ENCODE results near the gene RHO. TPM values are rescaled to one million over a fixed set of nuclear protein-coding genes. Genes with fewer than 3 reads are reported as not detected.
"Not testable (repeated sequence)": the region's sequence is repeated elsewhere in the genome, so short reads cannot be mapped to it uniquely, and the experiment has no call there.

Gene RHO
- total RNA-seq, 2 experiments from 2014 or later: not detected

DNA sequence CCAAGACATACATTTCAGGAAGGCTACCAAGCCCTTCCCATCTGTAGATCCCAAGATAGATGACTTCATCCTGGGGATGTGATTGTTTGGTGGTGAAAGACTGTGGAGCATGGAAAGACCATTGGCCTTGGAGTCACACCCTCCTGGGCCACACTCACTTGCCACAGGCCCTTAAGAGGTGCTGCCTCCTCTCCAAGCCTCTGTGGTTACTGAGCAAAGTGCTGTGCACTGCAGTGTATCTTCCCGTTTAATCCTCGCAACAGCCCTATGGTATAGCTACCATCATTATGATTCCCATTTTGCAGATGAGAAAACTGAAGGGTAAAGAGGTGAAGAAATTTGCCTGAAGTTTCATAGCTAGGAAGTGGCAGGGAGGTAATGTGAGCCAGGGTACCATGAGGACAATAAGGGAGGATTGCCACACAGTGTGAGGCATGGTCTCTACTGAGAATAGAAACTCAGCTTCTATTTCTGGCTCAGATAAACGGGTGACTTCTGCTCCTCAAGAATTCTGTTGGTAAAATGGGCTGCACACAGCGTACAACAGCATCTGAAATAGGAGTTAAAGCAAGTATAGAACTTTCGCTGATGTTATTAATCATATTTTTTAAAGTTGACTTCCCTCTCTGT is 23.9 kb upstream of the RHO start:
- CTCF ChIA-PET: no interaction called here
- H3K36me3 Mint-ChIP-seq: no peaks in the 10 kb centered on the region
- no peak overlapping the region for H3K27ac Mint-ChIP-seq
- no peaks in the 10 kb centered on the region for H3K4me1 Mint-ChIP-seq
- ATAC-seq: no peak
- H3K9me3 Mint-ChIP-seq (ENCODE audit: low read depth): no peaks in the 10 kb centered on the region
- no peak overlapping the region for H3K4me3 Mint-ChIP-seq
- H3K27me3 Mint-ChIP-seq: no peaks in the 10 kb centered on the region
- no peak for DNase-seq

DNA sequence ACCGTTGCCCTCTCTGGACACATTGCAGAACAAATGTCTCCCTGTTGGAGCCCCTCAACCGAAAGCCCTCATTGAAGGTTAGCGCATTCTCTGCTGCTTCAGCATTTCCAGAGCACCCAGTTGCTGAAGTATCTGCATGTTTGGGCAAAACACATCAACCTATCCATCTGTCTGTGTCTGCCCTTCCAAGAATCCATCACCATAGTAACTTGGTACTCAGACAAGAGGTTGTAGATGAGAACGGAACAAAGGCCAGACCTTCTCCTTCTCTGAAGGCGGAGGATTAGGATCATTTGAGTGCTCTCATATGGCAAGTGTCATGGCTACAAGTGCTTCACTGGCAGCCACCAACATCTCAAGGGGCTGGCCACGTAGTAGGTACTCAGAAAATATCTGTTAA is 23.1 kb upstream of the RHO start:
- DNase-seq (no peak), ATAC-seq (no peak)
- H3K27ac Mint-ChIP-seq: no peak overlapping the region
- H3K9me3 Mint-ChIP-seq (ENCODE audit: low read depth): no peaks in the 10 kb centered on the region
- no peak overlapping the region for H3K4me3 Mint-ChIP-seq
- H3K36me3 Mint-ChIP-seq: no peaks in the 10 kb centered on the region
- no peaks in the 10 kb centered on the region for H3K27me3 Mint-ChIP-seq
- H3K4me1 Mint-ChIP-seq: no peaks in the 10 kb centered on the region
- CTCF ChIA-PET: no interaction called here

- H3K4me1 Mint-ChIP-seq: peaks cover 8% of the 10 kb centered on the region
- no peak for DNase-seq
- no peak overlapping the region for H3K27ac Mint-ChIP-seq
- no peak for ATAC-seq
- no peaks in the 10 kb centered on the region for H3K27me3 Mint-ChIP-seq
- no peak overlapping the region for H3K4me3 Mint-ChIP-seq
- no peaks in the 10 kb centered on the region for H3K9me3 Mint-ChIP-seq (ENCODE audit: low read depth)
- CTCF ChIA-PET: no interaction called here
- H3K36me3 Mint-ChIP-seq: no peaks in the 10 kb centered on the region
Measured at GRCh38 chr3:129506231-129506742, 22.2 kb upstream of the RHO start.

GRCh38 chr3:129507181-129507831 is 21.1 kb upstream of the RHO start:
- Mint-ChIP-seq H3K27ac (no peak overlapping the region), H3K9me3 (ENCODE audit: low read depth) (no peaks in the 10 kb centered on the region), H3K4me1 (peaks cover 12% of the 10 kb centered on the region), H3K4me3 (no peak overlapping the region), H3K27me3 (no peaks in the 10 kb centered on the region), H3K36me3 (no peaks in the 10 kb centered on the region)
- CTCF ChIA-PET: no interaction called here
- ATAC-seq: no peak
- no peak for DNase-seq

- no peaks in the 10 kb centered on the region for H3K27me3 Mint-ChIP-seq
- DNase-seq (no peak), ATAC-seq (no peak)
- H3K27ac Mint-ChIP-seq: no peak overlapping the region
- H3K4me1 Mint-ChIP-seq: peaks cover 12% of the 10 kb centered on the region
- no peaks in the 10 kb centered on the region for H3K36me3 Mint-ChIP-seq
- CTCF ChIA-PET: no interaction called here
- H3K9me3 Mint-ChIP-seq (ENCODE audit: low read depth): no peaks in the 10 kb centered on the region
- no peak overlapping the region for H3K4me3 Mint-ChIP-seq
Measured at GRCh38 chr3:129512595-129512994, 15.8 kb upstream of the RHO start.

GRCh38 chr3:129513705-129514104 is 14.7 kb upstream of the RHO start:
- no peak overlapping the region for H3K4me3 Mint-ChIP-seq
- ATAC-seq: no peak
- no peaks in the 10 kb centered on the region for H3K27me3 Mint-ChIP-seq
- no peak overlapping the region for H3K27ac Mint-ChIP-seq
- no peaks in the 10 kb centered on the region for H3K36me3 Mint-ChIP-seq
- no peaks in the 10 kb centered on the region for H3K9me3 Mint-ChIP-seq (ENCODE audit: low read depth)
- H3K4me1 Mint-ChIP-seq: peaks cover 12% of the 10 kb centered on the region
- no peak for DNase-seq
- CTCF ChIA-PET: no interaction called here

GRCh38 chr3:129514110-129514509 is 14.3 kb upstream of the RHO start:
- CTCF ChIA-PET: no interaction called here

GRCh38 chr3:129514563-129514962 is 13.9 kb upstream of the RHO start:
- no peak for DNase-seq
- H3K4me1 Mint-ChIP-seq: peaks cover 12% of the 10 kb centered on the region
- H3K9me3 Mint-ChIP-seq (ENCODE audit: low read depth): no peaks in the 10 kb centered on the region
- H3K36me3 Mint-ChIP-seq: no peaks in the 10 kb centered on the region
- H3K4me3 Mint-ChIP-seq: no peak overlapping the region
- CTCF ChIA-PET: no interaction called here
- no peak for ATAC-seq
- H3K27ac Mint-ChIP-seq: no peak overlapping the region
- no peaks in the 10 kb centered on the region for H3K27me3 Mint-ChIP-seq

More at GRCh38 chr3:129514110-129514509, 14.3 kb upstream of the RHO start:
- Mint-ChIP-seq H3K27ac (no peak overlapping the region), H3K27me3 (no peaks in the 10 kb centered on the region), H3K4me3 (no peak overlapping the region), H3K9me3 (ENCODE audit: low read depth) (no peaks in the 10 kb centered on the region), H3K4me1 (peaks cover 12% of the 10 kb centered on the region), H3K36me3 (no peaks in the 10 kb centered on the region)
- DNase-seq (no peak), ATAC-seq (no peak)

- CTCF ChIA-PET; H3K27ac Mint-ChIP-seq; H3K36me3 Mint-ChIP-seq; DNase-seq; H3K9me3 Mint-ChIP-seq (ENCODE audit: low read depth); H3K27me3 Mint-ChIP-seq; H3K4me3 Mint-ChIP-seq; ATAC-seq: not testable (repeated sequence)
- H3K4me1 Mint-ChIP-seq: peaks cover 12% of the 10 kb centered on the region
Measured at GRCh38 chr3:129515108-129515820, 13.2 kb upstream of the RHO start.

DNA sequence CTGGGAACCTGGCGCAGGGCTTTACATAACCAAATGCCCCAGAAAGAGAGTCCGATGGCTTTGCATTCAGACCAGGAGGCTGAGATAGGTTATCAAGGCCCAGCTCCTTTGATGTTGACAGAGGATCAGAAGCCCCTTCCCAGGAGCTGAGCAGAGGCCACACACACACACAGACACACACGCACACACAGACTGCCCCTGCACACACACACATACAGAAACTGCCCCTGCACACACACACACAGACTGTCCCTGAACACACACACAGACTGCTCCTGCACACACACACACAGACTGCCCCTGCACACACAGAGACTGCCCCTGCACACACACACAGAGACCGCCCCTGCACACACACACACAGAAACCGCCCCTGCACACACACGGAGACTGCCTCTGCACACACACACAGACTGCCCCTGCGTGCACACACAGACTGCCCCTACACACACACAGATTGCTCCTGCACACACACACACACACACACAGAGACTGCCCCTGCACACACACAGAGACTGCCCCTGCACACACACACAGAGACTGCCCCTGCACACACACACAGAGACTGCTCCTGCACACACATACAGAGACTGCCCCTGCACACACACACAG is 12.5 kb upstream of the RHO start:
- CTCF ChIA-PET; H3K9me3 Mint-ChIP-seq (ENCODE audit: low read depth); DNase-seq; H3K4me3 Mint-ChIP-seq; H3K36me3 Mint-ChIP-seq; H3K27me3 Mint-ChIP-seq; H3K27ac Mint-ChIP-seq; H3K4me1 Mint-ChIP-seq; ATAC-seq: not testable (repeated sequence)

DNA sequence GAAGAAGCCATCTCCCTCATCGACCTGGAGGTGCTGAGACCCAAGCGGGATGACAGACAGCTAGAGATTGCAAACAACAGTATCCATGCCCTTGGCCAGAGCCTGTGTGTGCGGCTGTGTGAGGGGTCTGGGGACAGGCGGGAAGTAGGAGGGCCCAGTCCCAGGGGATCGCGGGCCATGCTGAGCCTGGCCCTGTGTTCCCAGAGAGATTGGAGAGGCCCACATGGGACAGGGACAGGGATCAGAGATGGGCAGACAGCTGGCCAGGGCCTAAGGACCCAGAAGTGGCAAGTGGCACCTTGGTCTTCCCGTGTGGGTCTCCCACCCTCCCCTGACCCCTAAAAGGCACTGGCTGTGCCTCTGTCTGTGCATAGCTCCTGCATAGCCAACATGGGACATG is 10.9 kb upstream of the RHO start:
- Mint-ChIP-seq H3K4me1 (no peaks in the 10 kb centered on the region), H3K27me3 (no peaks in the 10 kb centered on the region), H3K27ac (no peak overlapping the region), H3K36me3 (no peaks in the 10 kb centered on the region), H3K4me3 (no peak overlapping the region), H3K9me3 (ENCODE audit: low read depth) (no peaks in the 10 kb centered on the region)
- ATAC-seq (no peak), DNase-seq (no peak)
- CTCF ChIA-PET: interaction anchor here (1.1 kb wide), 1 partner anchor 28 kb away, joined by 3 read pairs; no protein-coding TSS in a partner anchor

- CTCF ChIA-PET: interaction anchor here (1.1 kb wide), 1 partner anchor 28 kb away, joined by 3 read pairs; no protein-coding TSS in a partner anchor
- Mint-ChIP-seq H3K27me3 (no peaks in the 10 kb centered on the region), H3K4me1 (no peaks in the 10 kb centered on the region), H3K4me3 (no peak overlapping the region), H3K27ac (no peak overlapping the region), H3K36me3 (no peaks in the 10 kb centered on the region), H3K9me3 (ENCODE audit: low read depth) (no peaks in the 10 kb centered on the region)
- DNase-seq (no peak), ATAC-seq (no peak)
Measured at GRCh38 chr3:129518038-129518561, 10.3 kb upstream of the RHO start.

GRCh38 chr3:129518581-129518980 is 9.9 kb upstream of the RHO start:
- H3K9me3 Mint-ChIP-seq (ENCODE audit: low read depth): no peaks in the 10 kb centered on the region
- CTCF ChIA-PET: interaction anchor here (1.1 kb wide), 1 partner anchor 29 kb away, joined by 3 read pairs; no protein-coding TSS in a partner anchor
- H3K4me3 Mint-ChIP-seq: no peak overlapping the region
- H3K27me3 Mint-ChIP-seq: no peaks in the 10 kb centered on the region
- no peak for DNase-seq
- H3K27ac Mint-ChIP-seq: no peak overlapping the region
- H3K36me3 Mint-ChIP-seq: no peaks in the 10 kb centered on the region
- ATAC-seq: no peak
- no peaks in the 10 kb centered on the region for H3K4me1 Mint-ChIP-seq
